ENCODE measurements around the gene CCDC170. TPM values are rescaled to one million over a fixed set of nuclear protein-coding genes. Genes with fewer than 3 reads are reported as not detected.
A peak's percentile ranks its signal among the peaks of the same experiment; 100 is the strongest.
"Not testable (repeated sequence)": the region's sequence is repeated elsewhere in the genome, so short reads cannot be mapped to it uniquely, and the experiment has no call there.

CCDC170 gene
- total RNA-seq, 1 donor from 2014 or later = 0.55 TPM

- Histone ChIP-seq H3K27ac (peak overlapping the region; percentile 83), H3K4me1 (peaks cover 31% of the 10 kb centered on the region), H3K4me3 (peak overlapping the region; percentile 79), H3K27me3 (no peaks in the 10 kb centered on the region), H3K9me3 (no peaks in the 10 kb centered on the region), H3K36me3 (peaks cover under 1% of the 10 kb centered on the region)
- ATAC-seq = no peak
- TF ChIP-seq CTCF (IDR thresholded peaks at IDR 0.05) = no peak
- no peak for DNase-seq
- intact Hi-C loops (cut with DNase I) = no loop called here
Observed at GRCh38 chr6:151451417-151451949, 42.3 kb upstream of the CCDC170 start.

- DNase-seq (peak; percentile 100), ATAC-seq (peak; percentile 98)
- Histone ChIP-seq H3K9me3 (no peaks in the 10 kb centered on the region), H3K4me3 (peak within 1 kb of the TSS; percentile 79), H3K27ac (peak within 1 kb of the TSS; percentile 92), H3K27me3 (no peaks in the 10 kb centered on the region), H3K36me3 (peaks cover 5% of the 10 kb centered on the region), H3K4me1 (peaks cover 33% of the 10 kb centered on the region)
- TF ChIP-seq CTCF (IDR thresholded peaks at IDR 0.05) = no peak
- intact Hi-C loops (cut with DNase I) = no loop called here
Observed at GRCh38 chr6:151451950-151452749, 41.7 kb upstream of the CCDC170 start, which contains the start of gene RMND1. TSS of gene RMND1 (minus strand) at chr6:151452126. CDS start at chr6:151445811, 6,315 bp downstream.

- Histone ChIP-seq H3K4me1 (peaks cover 35% of the 10 kb centered on the region), H3K27me3 (no peaks in the 10 kb centered on the region), H3K27ac (peak overlapping the region; percentile 92), H3K9me3 (no peaks in the 10 kb centered on the region), H3K36me3 (peaks cover 5% of the 10 kb centered on the region), H3K4me3 (peak overlapping the region; percentile 79)
- no peak for ATAC-seq
- no peak for TF ChIP-seq CTCF (IDR thresholded peaks at IDR 0.05)
- intact Hi-C loops (cut with DNase I) = no loop called here
- no peak for DNase-seq
Observed at GRCh38 chr6:151452750-151453427, 40.9 kb upstream of the CCDC170 start.

GRCh38 chr6:151455751-151456398 is 37.9 kb upstream of the CCDC170 start:
- DNase-seq = peak; percentile 74
- H3K27me3 ChIP-seq; intact Hi-C loops (cut with DNase I); ATAC-seq; H3K9me3 ChIP-seq; H3K4me3 ChIP-seq: not testable (repeated sequence)
- Histone ChIP-seq H3K27ac (peak overlapping the region; percentile 53), H3K36me3 (peaks cover 29% of the 10 kb centered on the region), H3K4me1 (peaks cover 35% of the 10 kb centered on the region)

- intact Hi-C loops (cut with DNase I) = no loop called here
Observed at GRCh38 chr6:151461673-151462072, 32.1 kb upstream of the CCDC170 start.

More at GRCh38 chr6:151461673-151462072, 32.1 kb upstream of the CCDC170 start:
- Histone ChIP-seq H3K27me3 (no peaks in the 10 kb centered on the region), H3K4me3 (no peak overlapping the region), H3K36me3 (peaks cover 57% of the 10 kb centered on the region), H3K27ac (no peak overlapping the region), H3K4me1 (peaks cover 7% of the 10 kb centered on the region), H3K9me3 (no peaks in the 10 kb centered on the region)
- DNase-seq (no peak), ATAC-seq (no peak)
- TF ChIP-seq CTCF (IDR thresholded peaks at IDR 0.05) = no peak
